ENCODE results near the gene PINK1. TPM values are rescaled to one million over a fixed set of nuclear protein-coding genes. Genes with fewer than 3 reads are reported as not detected.

PINK1 gene
- total and polyA plus RNA-seq, 2 of the 13 experiments (the other 11 are each of a cell fraction or from before 2014, with no cell fraction given): 15.3 to 16.1 TPM

- TF ChIP-seq THAP8 (CRISPR knock-in tag; IDR thresholded peaks at IDR 0.05; ENCODE audit: borderline replicate concordance) (no peak), ZNF841 (CRISPR knock-in tag; IDR thresholded peaks at IDR 0.05; ENCODE audit: borderline replicate concordance) (no peak), HNF4G (IDR thresholded peaks at IDR 0.05; ENCODE audit: borderline replicate concordance, low read depth, low read length) (no peak), HNF4G (CRISPR knock-in tag; IDR thresholded peaks at IDR 0.05; ENCODE audit: borderline replicate concordance, low read depth) (no peak), ZNF740 (CRISPR knock-in tag; IDR thresholded peaks at IDR 0.05) (peak; percentile 89), TFAP4 (IDR thresholded peaks at IDR 0.05; ENCODE audit: borderline replicate concordance, low read depth) (no peak), RELA (CRISPR knock-in tag; IDR thresholded peaks at IDR 0.05) (no peak), ZBTB4 (CRISPR knock-in tag; IDR thresholded peaks at IDR 0.05; ENCODE audit: borderline replicate concordance) (no peak), BORCS8-MEF2B (CRISPR knock-in tag; IDR thresholded peaks at IDR 0.05) (0 out of 2 replicates have a peak, but pooled peaks have one; percentile 57), NFRKB (IDR thresholded peaks at IDR 0.05) (no peak), TMF1 (CRISPR knock-in tag; IDR thresholded peaks at IDR 0.05; ENCODE audit: low read depth) (no peak), ZBTB37 (CRISPR knock-in tag; IDR thresholded peaks at IDR 0.05) (no peak), SMAD9 (CRISPR knock-in tag; IDR thresholded peaks at IDR 0.05) (no peak), ZNF878 (CRISPR knock-in tag; IDR thresholded peaks at IDR 0.05) (peak; percentile 72; the same call in 1 of the 2 replicates), ZNF773 (CRISPR knock-in tag; IDR thresholded peaks at IDR 0.05; ENCODE audit: borderline replicate concordance) (no peak), ZNF121 (CRISPR knock-in tag; IDR thresholded peaks at IDR 0.05) (peak; percentile 53; the same call in 1 of the 2 replicates)
These were observed 63.4 kb downstream of the PINK1 start (continued) for GRCh38 chr1:20696397-20697333.

Data from HepG2 (cell line).